ENCODE results near the gene ZP4. TPM values are rescaled to one million over a fixed set of nuclear protein-coding genes. Genes with fewer than 3 reads are reported as not detected.

ZP4 gene
- total RNA-seq, 1 experiment from 2014 or later, result not detected

GRCh38 chr1:237888143-237888542 is 2.6 kb downstream of the ZP4 start:
- H3K27me3 ChIP-seq (ENCODE audit: insufficient read depth, low read length), result no peaks in the 10 kb centered on the region
- H3K9me3 ChIP-seq (ENCODE audit: control insufficient read depth in 1 of 2, insufficient read depth in 1 of 2, low read depth in 1 of 2, low read length in 2 of 2), result peaks cover 4 to 23% of the 10 kb centered on the region in 2 experiments; a peak in 2 of 4 replicates
- no peaks in the 10 kb centered on the region for H4K20me1 ChIP-seq (ENCODE audit: insufficient read depth)
- intact Hi-C loops (cut with micrococcal nuclease), result no loop called here
- ChIA-PET RAD21 (ENCODE audit: low non-redundant PET in 1 of 2, low total read pairs in 2 of 2, uncharacterized antibody in 2 of 2, unreplicated experiment in 2 of 2) (no interaction called here), POLR2A (no interaction called here), CTCF (no interaction called here)
- no peak overlapping the region for H3K27ac ChIP-seq (ENCODE audit: low read depth, low read length)
- H3K9me2 ChIP-seq (ENCODE audit: insufficient read depth), result no peaks in the 10 kb centered on the region
- no peak overlapping the region for H3K9ac ChIP-seq (ENCODE audit: low read length)
- no peaks in the 10 kb centered on the region for H3K79me2 ChIP-seq (ENCODE audit: insufficient read depth, low read length)
- no peaks in the 10 kb centered on the region for H3K4me1 ChIP-seq (ENCODE audit: control insufficient read depth in 1 of 2, insufficient read depth in 2 of 2, low read length in 2 of 2)
- ATAC-seq (no peak), DNase-seq (ENCODE audit: low read depth, low spot score) (no peak)
- H3K4me3 ChIP-seq (replicated peaks in 1 of 2; ENCODE audit: low read depth in 1 of 2, low read length in 2 of 2), result no peak overlapping the region
- H3K36me3 ChIP-seq (ENCODE audit: control insufficient read depth in 1 of 2, insufficient read depth in 2 of 2, low read length in 2 of 2), result no peaks in the 10 kb centered on the region
- H3K4me2 ChIP-seq (ENCODE audit: low read length), result no peak overlapping the region
- H2AFZ ChIP-seq (ENCODE audit: low read depth, low read length, poor library complexity, severe bottlenecking), result no peak overlapping the region
- no TSS peak for BruUV-seq (replicated peaks)
- TF ChIP-seq TCF7L2 (IDR thresholded peaks at IDR 0.05; ENCODE audit: borderline replicate concordance, extremely low read depth, insufficient read depth, insufficient read length), result no peak

- Histone ChIP-seq H3K9ac (ENCODE audit: low read length) (no peak overlapping the region), H3K4me1 (ENCODE audit: control insufficient read depth in 1 of 2, insufficient read depth in 2 of 2, low read length in 2 of 2) (no peaks in the 10 kb centered on the region), H2AFZ (ENCODE audit: low read depth, low read length, poor library complexity, severe bottlenecking) (no peak overlapping the region), H3K27ac (ENCODE audit: low read depth, low read length) (no peak overlapping the region), H3K4me2 (ENCODE audit: low read length) (no peak overlapping the region), H3K36me3 (ENCODE audit: control insufficient read depth in 1 of 2, insufficient read depth in 2 of 2, low read length in 2 of 2) (no peaks in the 10 kb centered on the region), H3K9me2 (ENCODE audit: insufficient read depth) (no peaks in the 10 kb centered on the region), H3K4me3 (replicated peaks in 1 of 2; ENCODE audit: low read depth in 1 of 2, low read length in 2 of 2) (no peak overlapping the region), H4K20me1 (ENCODE audit: insufficient read depth) (no peaks in the 10 kb centered on the region), H3K27me3 (ENCODE audit: insufficient read depth, low read length) (no peaks in the 10 kb centered on the region), H3K9me3 (ENCODE audit: control insufficient read depth in 1 of 2, insufficient read depth in 1 of 2, low read depth in 1 of 2, low read length in 2 of 2) (peaks cover 4 to 23% of the 10 kb centered on the region in 2 experiments; a peak in 2 of 4 replicates), H3K79me2 (ENCODE audit: insufficient read depth, low read length) (no peaks in the 10 kb centered on the region)
- intact Hi-C loops (cut with micrococcal nuclease), result no loop called here
- POLR2A ChIA-PET, result no interaction called here
- DNase-seq (ENCODE audit: low read depth, low spot score) (no peak), ATAC-seq (no peak)
- CTCF ChIA-PET, result no interaction called here
- TF ChIP-seq EZH2phosphoT487 (IDR thresholded peaks at IDR 0.05; ENCODE audit: borderline replicate concordance) (no peak), ELF1 (IDR thresholded peaks at IDR 0.05; ENCODE audit: borderline replicate concordance, low read depth) (no peak), SIN3A (IDR thresholded peaks at IDR 0.05; ENCODE audit: low read depth) (no peak), POLR2AphosphoS5 (IDR thresholded peaks at IDR 0.05; ENCODE audit: low read depth, low read length) (no peak), ZNF274 (IDR thresholded peaks at IDR 0.05; ENCODE audit: low read depth, low read length) (no peak), SP1 (IDR thresholded peaks at IDR 0.05; ENCODE audit: low read depth) (no peak), ZBTB33 (IDR thresholded peaks at IDR 0.05; ENCODE audit: extremely low read depth, insufficient replicate concordance, low read length) (no peak)
- BruUV-seq (replicated peaks), result no TSS peak
- RAD21 ChIA-PET (ENCODE audit: low non-redundant PET in 1 of 2, low total read pairs in 2 of 2, uncharacterized antibody in 2 of 2, unreplicated experiment in 2 of 2), result no interaction called here
These were observed 3.2 kb downstream of the ZP4 start for GRCh38 chr1:237887542-237887941.

Data from HCT116 (cell line).